Mesendoderm (in vitro differentiated cells): ENCODE measurements around the gene NEBL.

Experiments
- DNase-seq: peaks from one replicate; pipeline ENCODE4 v3.0.0; 2013
- H2AK5ac ChIP-seq: 2 replicates; pipeline ENCODE4 v1.6.1; 2013; ENCODE audit warnings: low read length, inconsistent platforms
- H2BK120ac ChIP-seq: 2 replicates; pipeline ENCODE4 v1.6.1; 2013; ENCODE audit warnings: low read depth, mild to moderate bottlenecking, low read length, moderate library complexity, mixed read lengths
- H2BK15ac ChIP-seq: replicated peaks from 2 replicates; pipeline ENCODE4 v1.6.1; 2013; ENCODE audit warnings: low read depth, mild to moderate bottlenecking, moderate library complexity
- H2BK5ac ChIP-seq: 2 replicates; pipeline ENCODE4 v1.6.1; 2013; ENCODE audit warnings: low read length, inconsistent platforms
- H3K18ac ChIP-seq: 2 replicates; pipeline ENCODE4 v1.6.1; 2013; ENCODE audit warnings: mild to moderate bottlenecking, low read length, mixed read lengths
- H3K23ac ChIP-seq: one replicate; pipeline ENCODE4 v1.6.1; 2013; ENCODE audit warnings: low read length
- H3K27ac ChIP-seq: 2 replicates; pipeline ENCODE4 v1.5.1; 2013; ENCODE audit warnings: low read depth, mild to moderate bottlenecking, inconsistent platforms, low read length, moderate library complexity
- H3K27me3 ChIP-seq: 2 replicates; pipeline ENCODE4 v1.6.1; 2013; ENCODE audit warnings: low read length, control low read depth, mild to moderate bottlenecking, inconsistent platforms; ENCODE audit not compliant: insufficient read depth, poor library complexity
- H3K36me3 ChIP-seq: 2 replicates; pipeline ENCODE4 v1.6.1; 2013; ENCODE audit warnings: low read length, inconsistent platforms; ENCODE audit not compliant: control insufficient read depth, insufficient read depth
- H3K4ac ChIP-seq: one replicate; pipeline ENCODE4 v1.6.1; 2013; ENCODE audit warnings: low read depth, mild to moderate bottlenecking, low read length, moderate library complexity
- H3K4me1 ChIP-seq: 2 replicates; pipeline ENCODE4 v1.6.1; 2013; ENCODE audit warnings: low read depth, low read length, inconsistent platforms; ENCODE audit not compliant: control insufficient read depth
- H3K4me2 ChIP-seq: 2 replicates; pipeline ENCODE4 v1.6.1; 2013; ENCODE audit warnings: low read length
- H3K4me3 ChIP-seq: 2 replicates; pipeline ENCODE4 v1.5.1; 2013; ENCODE audit warnings: mild to moderate bottlenecking, low read length
- H3K56ac ChIP-seq: one replicate; pipeline ENCODE4 v1.6.1; 2013; ENCODE audit warnings: low read length
- H3K79me1 ChIP-seq: 2 replicates; pipeline ENCODE4 v1.6.1; 2013; ENCODE audit warnings: low read length, inconsistent platforms
- H3K79me2 ChIP-seq: 2 replicates; pipeline ENCODE4 v1.6.1; 2013; ENCODE audit warnings: mild to moderate bottlenecking, low read length; ENCODE audit not compliant: control insufficient read depth, insufficient read depth
- H3K9ac ChIP-seq: 2 replicates; pipeline ENCODE4 v1.6.1; 2013; ENCODE audit warnings: low read length, inconsistent platforms
- H4K5ac ChIP-seq: one replicate; pipeline ENCODE4 v1.6.1; 2013; ENCODE audit warnings: low read length
- H4K8ac ChIP-seq: one replicate; pipeline ENCODE4 v1.6.1; 2013; ENCODE audit warnings: low read depth, mild to moderate bottlenecking, control low read depth, low read length, moderate library complexity
- WGBS: extraction: QIAGEN DNeasy Blood & Tissue Kit; methylation state at CpG from one replicate; pipeline ENCODE4 v1.1.7; 2013; ENCODE audit warnings: low lambda C conversion rate, missing lambda C conversion rate; ENCODE audit not compliant: insufficient coverage; ENCODE audit errors: extremely low coverage; 5-methylcytosine and 5-hydroxymethylcytosine counted together

NEBL gene

GRCh38 chr10:20874261-20874660 lies 22.9 kb downstream of the NEBL start:
- no peaks in the 10 kb centered on the region for H3K79me1 ChIP-seq
- H3K36me3 ChIP-seq: no peaks in the 10 kb centered on the region
- H3K4me2 ChIP-seq: no peak overlapping the region
- H3K56ac ChIP-seq: no peak overlapping the region
- DNase-seq: no peak
- no peaks in the 10 kb centered on the region for H3K79me2 ChIP-seq
- H2BK120ac ChIP-seq: peak overlapping the region; percentile 8
- no peak overlapping the region for H3K9ac ChIP-seq
- WGBS: no CpG with 5 or more reads among the region's 2 CpGs
- no peak overlapping the region for H4K8ac ChIP-seq
- no peak overlapping the region for H3K23ac ChIP-seq
- no peak overlapping the region for H4K5ac ChIP-seq
- H3K27ac ChIP-seq: no peak overlapping the region
- no peak overlapping the region for H2BK5ac ChIP-seq
- H2AK5ac ChIP-seq: no peak overlapping the region
- H3K4ac ChIP-seq: no peak overlapping the region
- H3K4me3 ChIP-seq: no peak overlapping the region
- H2BK15ac ChIP-seq: no peak overlapping the region
- H3K18ac ChIP-seq: no peak overlapping the region
- no peaks in the 10 kb centered on the region for H3K4me1 ChIP-seq
- no peaks in the 10 kb centered on the region for H3K27me3 ChIP-seq

GRCh38 chr10:20871970-20872369 lies 25.1 kb downstream of the NEBL start:
- Histone ChIP-seq H3K56ac (no peak overlapping the region), H3K27ac (no peak overlapping the region), H2BK15ac (no peak overlapping the region), H3K4me3 (no peak overlapping the region), H3K23ac (no peak overlapping the region), H4K5ac (no peak overlapping the region), H3K9ac (no peak overlapping the region), H3K4ac (no peak overlapping the region), H3K4me2 (no peak overlapping the region), H3K79me2 (no peaks in the 10 kb centered on the region), H2BK120ac (no peak overlapping the region), H4K8ac (no peak overlapping the region), H3K4me1 (no peaks in the 10 kb centered on the region), H3K79me1 (no peaks in the 10 kb centered on the region), H3K27me3 (no peaks in the 10 kb centered on the region), H3K36me3 (no peaks in the 10 kb centered on the region), H2AK5ac (no peak overlapping the region), H2BK5ac (no peak overlapping the region), H3K18ac (no peak overlapping the region)
- DNase-seq: no peak
- no CpG with 5 or more reads among the region's 7 CpGs for WGBS

GRCh38 chr10:20870834-20871233 lies 26.3 kb downstream of the NEBL start:
- no peak overlapping the region for H2BK5ac ChIP-seq
- H3K79me2 ChIP-seq: no peaks in the 10 kb centered on the region
- no peaks in the 10 kb centered on the region for H3K27me3 ChIP-seq
- H4K8ac ChIP-seq: no peak overlapping the region
- H3K79me1 ChIP-seq: no peaks in the 10 kb centered on the region
- no peaks in the 10 kb centered on the region for H3K36me3 ChIP-seq
- no peak overlapping the region for H3K9ac ChIP-seq
- H3K4me2 ChIP-seq: no peak overlapping the region
- H3K4ac ChIP-seq: no peak overlapping the region
- no CpG with 5 or more reads among the region's 3 CpGs for WGBS
- no peak overlapping the region for H3K4me3 ChIP-seq
- no peak overlapping the region for H2BK120ac ChIP-seq
- no peak overlapping the region for H3K27ac ChIP-seq
- H4K5ac ChIP-seq: no peak overlapping the region
- H2BK15ac ChIP-seq: no peak overlapping the region
- no peak overlapping the region for H3K18ac ChIP-seq
- H3K4me1 ChIP-seq: no peaks in the 10 kb centered on the region
- H3K56ac ChIP-seq: no peak overlapping the region
- H2AK5ac ChIP-seq: no peak overlapping the region
- H3K23ac ChIP-seq: no peak overlapping the region
- no peak for DNase-seq

GRCh38 chr10:20863008-20863407 lies 34.1 kb downstream of the NEBL start:
- Histone ChIP-seq H3K4me1 (no peaks in the 10 kb centered on the region), H3K4ac (no peak overlapping the region), H3K23ac (no peak overlapping the region), H4K8ac (no peak overlapping the region), H2BK15ac (no peak overlapping the region), H2BK120ac (no peak overlapping the region), H3K27me3 (no peaks in the 10 kb centered on the region), H3K27ac (no peak overlapping the region), H3K79me2 (no peaks in the 10 kb centered on the region), H3K4me3 (no peak overlapping the region), H2AK5ac (no peak overlapping the region), H4K5ac (no peak overlapping the region), H3K4me2 (no peak overlapping the region), H3K79me1 (no peaks in the 10 kb centered on the region), H2BK5ac (no peak overlapping the region), H3K9ac (no peak overlapping the region), H3K18ac (no peak overlapping the region), H3K36me3 (no peaks in the 10 kb centered on the region), H3K56ac (no peak overlapping the region)
- no CpG with 5 or more reads among the region's 4 CpGs for WGBS
- no peak for DNase-seq

- H2BK15ac ChIP-seq: no peak overlapping the region
- no peaks in the 10 kb centered on the region for H3K36me3 ChIP-seq
- H4K5ac ChIP-seq: no peak overlapping the region
- no peak overlapping the region for H3K56ac ChIP-seq
- H3K23ac ChIP-seq: no peak overlapping the region
- no peaks in the 10 kb centered on the region for H3K79me1 ChIP-seq
- no peak overlapping the region for H3K27ac ChIP-seq
- no peak overlapping the region for H2BK5ac ChIP-seq
- no CpG with 5 or more reads among the region's 2 CpGs for WGBS
- H2AK5ac ChIP-seq: no peak overlapping the region
- H3K79me2 ChIP-seq: no peaks in the 10 kb centered on the region
- no peak overlapping the region for H3K9ac ChIP-seq
- H3K4me3 ChIP-seq: no peak overlapping the region
- no peak overlapping the region for H4K8ac ChIP-seq
- no peak overlapping the region for H3K18ac ChIP-seq
- no peaks in the 10 kb centered on the region for H3K27me3 ChIP-seq
- no peak overlapping the region for H3K4me2 ChIP-seq
- H3K4ac ChIP-seq: no peak overlapping the region
- no peak overlapping the region for H2BK120ac ChIP-seq
- H3K4me1 ChIP-seq: no peaks in the 10 kb centered on the region
- peak; percentile 25 for DNase-seq
Observed at GRCh38 chr10:20858292-20859124, 38.6 kb downstream of the NEBL start.

- Histone ChIP-seq H2BK5ac (no peak overlapping the region), H2BK15ac (no peak overlapping the region), H3K27me3 (no peaks in the 10 kb centered on the region), H3K9ac (no peak overlapping the region), H3K4me1 (no peaks in the 10 kb centered on the region), H2AK5ac (no peak overlapping the region), H3K56ac (no peak overlapping the region), H3K27ac (no peak overlapping the region), H4K5ac (no peak overlapping the region), H2BK120ac (no peak overlapping the region), H3K4me3 (no peak overlapping the region), H3K79me2 (no peaks in the 10 kb centered on the region), H3K79me1 (no peaks in the 10 kb centered on the region), H3K23ac (no peak overlapping the region), H3K18ac (no peak overlapping the region), H3K4me2 (no peak overlapping the region), H3K4ac (no peak overlapping the region), H3K36me3 (no peaks in the 10 kb centered on the region), H4K8ac (no peak overlapping the region)
- no peak for DNase-seq
- WGBS: no CpG with 5 or more reads among the region's 1 CpG
Observed at GRCh38 chr10:20856484-20856883, 40.6 kb downstream of the NEBL start.
